IPS-20b (cell line): ENCODE results near the gene BEST1.
A peak's percentile ranks its signal among the peaks of the same experiment; 100 is the strongest.
"Not testable (repeated sequence)": the region's sequence is repeated elsewhere in the genome, so short reads cannot be mapped to it uniquely, and the experiment has no call there.

ENCODE experiments used
- H3K27ac ChIP-seq: one replicate; pipeline ENCODE4 v1.5.1; 2013; ENCODE audit warnings: low read length
- H3K27me3 ChIP-seq: 2 replicates; pipeline ENCODE4 v1.6.1; 2013; ENCODE audit warnings: mild to moderate bottlenecking, low read length, inconsistent platforms; ENCODE audit not compliant: insufficient read depth
- H3K36me3 ChIP-seq: 2 replicates; pipeline ENCODE4 v1.6.1; 2013; ENCODE audit warnings: low read depth, mild to moderate bottlenecking, inconsistent platforms, low read length, moderate library complexity; ENCODE audit not compliant: insufficient read depth
- H3K4me1 ChIP-seq: 2 replicates; pipeline ENCODE4 v1.6.1; 2013; ENCODE audit warnings: mild to moderate bottlenecking, control low read depth, inconsistent platforms, low read length, moderate library complexity; ENCODE audit not compliant: insufficient read depth
- H3K4me3 ChIP-seq: 2 replicates; pipeline ENCODE4 v1.5.1; 2013; ENCODE audit warnings: mild to moderate bottlenecking, low read length, inconsistent platforms
- H3K9ac ChIP-seq: 2 replicates; pipeline ENCODE4 v1.6.1; 2013; ENCODE audit warnings: low read depth, mild to moderate bottlenecking, inconsistent platforms, low read length, moderate library complexity
- H3K9me3 ChIP-seq: 2 replicates; pipeline ENCODE4 v1.6.1; 2013; ENCODE audit warnings: mild to moderate bottlenecking, low read depth, low read length, inconsistent platforms; ENCODE audit not compliant: insufficient read depth

Gene BEST1

GRCh38 chr11:61960532-61960931, 10.4 kb downstream of the BEST1 start:
- Histone ChIP-seq H3K27ac (no peak overlapping the region), H3K27me3 (peaks cover 16% of the 10 kb centered on the region), H3K4me3 (no peak overlapping the region), H3K36me3 (peaks cover 30% of the 10 kb centered on the region), H3K9ac (no peak overlapping the region), H3K4me1 (no peaks in the 10 kb centered on the region), H3K9me3 (no peaks in the 10 kb centered on the region)

- no peaks in the 10 kb centered on the region for H3K9me3 ChIP-seq
- no peak overlapping the region for H3K4me3 ChIP-seq
- H3K36me3 ChIP-seq, result peaks cover 36% of the 10 kb centered on the region
- H3K27me3 ChIP-seq, result peaks cover 4% of the 10 kb centered on the region; the same call in 1 of the 2 replicates
- no peaks in the 10 kb centered on the region for H3K4me1 ChIP-seq
- no peak overlapping the region for H3K9ac ChIP-seq
- no peak overlapping the region for H3K27ac ChIP-seq
Measured at GRCh38 chr11:61961570-61962212, 11.5 kb downstream of the BEST1 start.

- no peak overlapping the region for H3K27ac ChIP-seq
- H3K9me3 ChIP-seq, result no peaks in the 10 kb centered on the region
- H3K4me3 ChIP-seq, result no peak overlapping the region
- no peaks in the 10 kb centered on the region for H3K4me1 ChIP-seq
- H3K27me3 ChIP-seq, result no peaks in the 10 kb centered on the region
- H3K9ac ChIP-seq, result no peak overlapping the region
- H3K36me3 ChIP-seq, result peaks cover 36% of the 10 kb centered on the region
Measured at GRCh38 chr11:61962213-61963015, 12.3 kb downstream of the BEST1 start.

- Histone ChIP-seq H3K4me1 (no peaks in the 10 kb centered on the region), H3K27me3 (no peaks in the 10 kb centered on the region), H3K36me3 (peaks cover 36% of the 10 kb centered on the region), H3K4me3 (no peak overlapping the region), H3K9ac (no peak overlapping the region), H3K27ac (no peak overlapping the region), H3K9me3 (no peaks in the 10 kb centered on the region)
Measured at GRCh38 chr11:61963016-61963281, 12.8 kb downstream of the BEST1 start.

GRCh38 chr11:61963282-61964057, 13.3 kb downstream of the BEST1 start:
- no peak overlapping the region for H3K4me3 ChIP-seq
- no peak overlapping the region for H3K9ac ChIP-seq
- H3K27me3 ChIP-seq, result no peaks in the 10 kb centered on the region
- H3K27ac ChIP-seq, result no peak overlapping the region
- peaks cover 36% of the 10 kb centered on the region for H3K36me3 ChIP-seq
- no peaks in the 10 kb centered on the region for H3K9me3 ChIP-seq
- peaks cover 4% of the 10 kb centered on the region; the same call in 1 of the 2 replicates for H3K4me1 ChIP-seq

- H3K4me3 ChIP-seq, result no peak overlapping the region
- H3K36me3 ChIP-seq, result peaks cover 36% of the 10 kb centered on the region
- H3K4me1 ChIP-seq, result peaks cover 9% of the 10 kb centered on the region; the same call in 1 of the 2 replicates
- H3K9ac ChIP-seq, result no peak overlapping the region
- no peak overlapping the region for H3K27ac ChIP-seq
- no peaks in the 10 kb centered on the region for H3K27me3 ChIP-seq
- no peaks in the 10 kb centered on the region for H3K9me3 ChIP-seq
Measured at GRCh38 chr11:61964058-61964665, 14.0 kb downstream of the BEST1 start.

- Histone ChIP-seq H3K36me3 (peaks cover 36% of the 10 kb centered on the region), H3K4me3 (peak overlapping the region; percentile 100)
- not testable (repeated sequence) for H3K27ac ChIP-seq, H3K4me1 ChIP-seq, H3K9me3 ChIP-seq, H3K27me3 ChIP-seq, H3K9ac ChIP-seq
Measured at GRCh38 chr11:61964666-61965271, 14.6 kb downstream of the BEST1 start.

- Histone ChIP-seq H3K9me3 (no peaks in the 10 kb centered on the region), H3K27ac (no peak overlapping the region), H3K36me3 (peaks cover 36% of the 10 kb centered on the region), H3K9ac (peak overlapping the region; percentile 96), H3K27me3 (no peaks in the 10 kb centered on the region), H3K4me3 (peak overlapping the region; percentile 100), H3K4me1 (peaks cover 17% of the 10 kb centered on the region; the same call in 1 of the 2 replicates)
Measured at GRCh38 chr11:61966734-61967115, 16.6 kb downstream of the BEST1 start.

GRCh38 chr11:61967116-61967923, 17.2 kb downstream of the BEST1 start, which contains the start of gene FTH1:
Gene FTH1 (minus strand): TSS chr11:61967634. CDS start chr11:61967425, 209 bp downstream.
- peaks cover 20% of the 10 kb centered on the region for H3K4me1 ChIP-seq
- H3K9ac ChIP-seq, result peak within 1 kb of the TSS; percentile 98
- peak within 1 kb of the TSS; percentile 100 for H3K4me3 ChIP-seq
- H3K27ac ChIP-seq, result peak within 1 kb of the TSS; percentile 92
- no peaks in the 10 kb centered on the region for H3K27me3 ChIP-seq
- peaks cover 36% of the 10 kb centered on the region for H3K36me3 ChIP-seq
- H3K9me3 ChIP-seq, result no peaks in the 10 kb centered on the region

- peak overlapping the region; percentile 100 for H3K4me3 ChIP-seq
- H3K27me3 ChIP-seq, result no peaks in the 10 kb centered on the region
- peak overlapping the region; percentile 92 for H3K27ac ChIP-seq
- H3K9ac ChIP-seq, result peak overlapping the region; percentile 98
- H3K4me1 ChIP-seq, result peaks cover 28% of the 10 kb centered on the region
- H3K9me3 ChIP-seq, result no peaks in the 10 kb centered on the region
- peaks cover 30% of the 10 kb centered on the region for H3K36me3 ChIP-seq
Measured at GRCh38 chr11:61967924-61968757, 18.0 kb downstream of the BEST1 start.
